HL-60 (cell line): ENCODE measurements around the gene CSGALNACT2.

Experiments used
- DNase-seq, 2 experiments: peaks; one replicate each; pipeline ENCODE4 v3.0.0-alpha.2; 2010 to 2020; ENCODE audit warnings: low read depth in 1 of 2, low spot score in 1 of 2
- H3K27ac ChIP-seq: fragments of 250-450 bp; sonication (Bioruptor Pico); replicated peaks from 2 replicates; pipeline ENCODE4 v1.5.1; 2020; ENCODE audit warnings: mild to moderate bottlenecking, moderate library complexity
- H3K27me3 ChIP-seq: fragments of 250-450 bp; sonication (Bioruptor Pico); 2 replicates; pipeline ENCODE4 v1.5.1; 2021; ENCODE audit warnings: mild to moderate bottlenecking, moderate library complexity; ENCODE audit not compliant: insufficient read depth, poor library complexity, severe bottlenecking
- H3K4me3 ChIP-seq: replicated peaks from 2 replicates; pipeline ENCODE4 v1.5.1; 2011; ENCODE audit warnings: mild to moderate bottlenecking, control low read depth, low read length; ENCODE audit not compliant: insufficient read depth
- GABPA ChIP-seq: IDR thresholded peaks from 2 replicates; pipeline ENCODE4 v1.6.1; 2012; ENCODE audit warnings: low read depth
- POLR2AphosphoS5 ChIP-seq: IDR thresholded peaks from 2 replicates; pipeline ENCODE4 v1.6.1; 2012; ENCODE audit warnings: low read depth
- REST ChIP-seq: IDR thresholded peaks from 2 replicates; pipeline ENCODE4 v1.6.1; 2012; ENCODE audit warnings: low read depth; ENCODE audit not compliant: insufficient replicate concordance
- SPI1 ChIP-seq: IDR thresholded peaks from 2 replicates; pipeline ENCODE4 v1.6.1; 2012; ENCODE audit warnings: low read depth, mild to moderate bottlenecking, borderline replicate concordance
- TF ChIP-seq, protein P1 (sequence below): IDR thresholded peaks from one replicate; pipeline ENCODE4 v1.5.1; 2011; ENCODE audit warnings: low read length, control low read depth, inconsistent platforms; ENCODE audit not compliant: insufficient read depth

The CSGALNACT2 gene

DNA sequence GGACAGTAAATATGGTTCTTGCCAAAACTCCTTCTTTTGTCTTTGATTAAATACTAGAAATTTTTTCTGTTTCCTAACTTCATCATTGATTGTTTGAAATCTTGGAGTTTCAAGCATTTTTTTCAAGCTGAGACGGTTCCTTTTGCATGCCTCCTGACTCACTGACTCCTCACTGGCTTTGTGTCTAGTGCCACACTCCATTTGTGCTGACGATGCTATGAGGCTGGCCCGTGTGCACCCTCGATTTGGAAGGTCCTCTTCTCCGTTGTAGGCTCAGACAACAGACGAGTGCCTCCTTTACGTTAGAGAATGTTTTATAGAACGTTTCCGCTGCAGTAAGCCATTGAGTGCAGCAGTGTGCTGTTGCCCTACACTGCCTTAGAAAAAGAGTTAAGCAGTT, 10.8 kb upstream of the CSGALNACT2 start:
- Histone ChIP-seq H3K4me3 (no peak overlapping the region), H3K27me3 (no peaks in the 10 kb centered on the region), H3K27ac (no peak overlapping the region)
- no peak for DNase-seq
- TF ChIP-seq, protein P1, sequence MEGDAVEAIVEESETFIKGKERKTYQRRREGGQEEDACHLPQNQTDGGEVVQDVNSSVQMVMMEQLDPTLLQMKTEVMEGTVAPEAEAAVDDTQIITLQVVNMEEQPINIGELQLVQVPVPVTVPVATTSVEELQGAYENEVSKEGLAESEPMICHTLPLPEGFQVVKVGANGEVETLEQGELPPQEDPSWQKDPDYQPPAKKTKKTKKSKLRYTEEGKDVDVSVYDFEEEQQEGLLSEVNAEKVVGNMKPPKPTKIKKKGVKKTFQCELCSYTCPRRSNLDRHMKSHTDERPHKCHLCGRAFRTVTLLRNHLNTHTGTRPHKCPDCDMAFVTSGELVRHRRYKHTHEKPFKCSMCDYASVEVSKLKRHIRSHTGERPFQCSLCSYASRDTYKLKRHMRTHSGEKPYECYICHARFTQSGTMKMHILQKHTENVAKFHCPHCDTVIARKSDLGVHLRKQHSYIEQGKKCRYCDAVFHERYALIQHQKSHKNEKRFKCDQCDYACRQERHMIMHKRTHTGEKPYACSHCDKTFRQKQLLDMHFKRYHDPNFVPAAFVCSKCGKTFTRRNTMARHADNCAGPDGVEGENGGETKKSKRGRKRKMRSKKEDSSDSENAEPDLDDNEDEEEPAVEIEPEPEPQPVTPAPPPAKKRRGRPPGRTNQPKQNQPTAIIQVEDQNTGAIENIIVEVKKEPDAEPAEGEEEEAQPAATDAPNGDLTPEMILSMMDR: no peak
- TF ChIP-seq REST (no peak), POLR2AphosphoS5 (no peak), GABPA (no peak), SPI1 (no peak)

- TF ChIP-seq SPI1 (no peak), GABPA (no peak), REST (no peak), POLR2AphosphoS5 (no peak)
- TF ChIP-seq, protein P1: no peak
- H3K4me3 ChIP-seq: no peak overlapping the region
- H3K27ac ChIP-seq: no peak overlapping the region
- no peaks in the 10 kb centered on the region for H3K27me3 ChIP-seq
- no peak for DNase-seq
Observed at GRCh38 chr10:43128331-43128730, 9.9 kb upstream of the CSGALNACT2 start.

DNA sequence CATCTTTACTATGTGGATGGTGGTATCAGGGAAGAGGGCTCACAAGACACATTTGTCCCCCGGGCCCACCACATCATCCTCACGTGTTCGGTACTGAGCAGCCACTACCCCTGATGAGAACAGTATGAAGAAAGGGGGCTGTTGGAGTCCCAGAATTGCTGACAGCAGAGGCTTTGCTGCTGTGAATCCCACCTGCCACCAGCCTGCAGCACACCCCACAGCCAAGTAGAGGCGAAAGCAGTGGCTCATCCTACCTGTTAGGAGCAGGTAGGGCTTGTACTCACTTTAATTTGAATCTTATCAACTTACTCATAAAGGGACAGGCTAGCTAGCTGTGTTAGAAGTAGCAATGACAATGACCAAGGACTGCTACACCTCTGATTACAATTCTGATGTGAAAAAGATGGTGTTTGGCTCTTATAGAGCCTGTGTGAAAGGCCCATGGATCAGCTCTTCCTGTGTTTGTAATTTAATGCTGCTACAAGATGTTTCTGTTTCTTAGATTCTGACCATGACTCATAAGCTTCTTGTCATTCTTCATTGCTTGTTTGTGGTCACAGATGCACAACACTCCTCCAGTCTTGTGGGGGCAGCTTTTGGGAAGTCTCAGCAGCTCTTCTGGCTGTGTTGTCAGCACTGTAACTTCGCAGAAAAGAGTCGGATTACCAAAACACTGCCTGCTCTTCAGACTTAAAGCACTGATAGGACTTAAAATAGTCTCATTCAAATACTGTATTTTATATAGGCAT, 9.1 kb upstream of the CSGALNACT2 start:
- H3K27me3 ChIP-seq: no peaks in the 10 kb centered on the region
- H3K4me3 ChIP-seq: no peak overlapping the region
- DNase-seq: peak; percentile 79 to 88
- peak; percentile 81 for TF ChIP-seq POLR2AphosphoS5
- no peak for TF ChIP-seq REST
- TF ChIP-seq SPI1: peak; percentile 55; the same call in 1 of the 2 replicates
- peak overlapping the region; percentile 55 for H3K27ac ChIP-seq
